Activated CD4-positive, CD25-positive, alpha-beta regulatory T cell treated with anti-CD3 and anti-CD28 coated beads, Interleukin-2, amount 50 U/mL, for 24 hours (primary cell): ENCODE measurements around the gene SPATA17.
"Not testable (repeated sequence)": the region's sequence is repeated elsewhere in the genome, so short reads cannot be mapped to it uniquely, and the experiment has no call there.

Experiments
- ATAC-seq, 2 donors: fragments of 150-1000 bp; cut with Tn5 transposase; one replicate each; pipeline ENCODE4 v1.10.0; 2021; ENCODE audit warnings: mild to moderate bottlenecking in 1 of 2, moderate library complexity in 1 of 2

Gene SPATA17

GRCh38 chr1:217681806-217682205 is 50.7 kb downstream of the SPATA17 start:
- no peak for ATAC-seq

- ATAC-seq = no peak
Measured at GRCh38 chr1:217687511-217687910, 56.4 kb downstream of the SPATA17 start.

- ATAC-seq = not testable (repeated sequence)
Measured at GRCh38 chr1:217696140-217696539, 65.0 kb downstream of the SPATA17 start.

GRCh38 chr1:217703326-217703725 is 72.2 kb downstream of the SPATA17 start:
- no peak for ATAC-seq

GRCh38 chr1:217712925-217713597 is 81.9 kb downstream of the SPATA17 start:
- no peak for ATAC-seq

- ATAC-seq = no peak
Measured at GRCh38 chr1:217715681-217716080, 84.5 kb downstream of the SPATA17 start.

GRCh38 chr1:217717959-217718358 is 86.8 kb downstream of the SPATA17 start:
- no peak for ATAC-seq

- no peak for ATAC-seq
Measured at GRCh38 chr1:217718873-217719272, 87.7 kb downstream of the SPATA17 start.

GRCh38 chr1:217721692-217722091 is 90.5 kb downstream of the SPATA17 start:
- no peak for ATAC-seq

GRCh38 chr1:217734973-217735372 is 103.8 kb downstream of the SPATA17 start:
- no peak for ATAC-seq

GRCh38 chr1:217747156-217747769 is 116.1 kb downstream of the SPATA17 start:
- no peak for ATAC-seq

GRCh38 chr1:217769768-217770167 is 138.6 kb downstream of the SPATA17 start:
- no peak for ATAC-seq

- ATAC-seq = no peak
Measured at GRCh38 chr1:217770918-217771317, 139.8 kb downstream of the SPATA17 start.

GRCh38 chr1:217776693-217777092 is 145.5 kb downstream of the SPATA17 start:
- no peak for ATAC-seq

GRCh38 chr1:217781056-217781455 is 149.9 kb downstream of the SPATA17 start:
- no peak for ATAC-seq

- no peak for ATAC-seq
Measured at GRCh38 chr1:217791091-217791490, 159.9 kb downstream of the SPATA17 start.

GRCh38 chr1:217805792-217806191 is 174.6 kb downstream of the SPATA17 start:
- ATAC-seq = no peak

- ATAC-seq = no peak
Measured at GRCh38 chr1:217812175-217812574, 181.0 kb downstream of the SPATA17 start.

GRCh38 chr1:217813031-217813430 is 181.9 kb downstream of the SPATA17 start:
- ATAC-seq = no peak

- no peak for ATAC-seq
Measured at GRCh38 chr1:217837691-217838090, 206.5 kb downstream of the SPATA17 start.

GRCh38 chr1:217839161-217839560 is 208.0 kb downstream of the SPATA17 start:
- ATAC-seq = no peak

- no peak for ATAC-seq
Measured at GRCh38 chr1:217846733-217847132, 215.6 kb downstream of the SPATA17 start.

- ATAC-seq = no peak
Measured at GRCh38 chr1:217847643-217848042, 216.5 kb downstream of the SPATA17 start.

GRCh38 chr1:217856342-217857034 is 225.3 kb downstream of the SPATA17 start:
- ATAC-seq = no peak
